K562 (cell line): ENCODE results near the gene PRKAR1B. TPM values are rescaled to one million over a fixed set of nuclear protein-coding genes. Genes with fewer than 3 reads are reported as not detected.

Source experiments
- BCL6 ChIP-seq: fragments of 250-450 bp; sonication (Bioruptor Pico); IDR thresholded peaks from 2 replicates; pipeline ENCODE4 v1.4.0; 2020
- CCNT2 ChIP-seq: IDR thresholded peaks from 2 replicates; pipeline ENCODE4 v1.6.1; 2011; ENCODE audit warnings: borderline replicate concordance, low read depth, mild to moderate bottlenecking, moderate library complexity, mixed read lengths, low read length; ENCODE audit not compliant: insufficient read length; ENCODE audit errors: extremely low read depth
- HDAC1 ChIP-seq, 2 experiments: fragments of 450-650 bp; IDR thresholded peaks; 2 replicates each; pipeline ENCODE4 v1.6.1; 2016 to 2017; ENCODE audit warnings: inconsistent platforms in 1 of 2, mild to moderate bottlenecking in 1 of 2, moderate library complexity in 1 of 2
- MEF2A ChIP-seq: IDR thresholded peaks from 2 replicates; pipeline ENCODE4 v1.6.1; 2011; ENCODE audit warnings: low read depth, mild to moderate bottlenecking, low read length, moderate library complexity; ENCODE audit not compliant: control insufficient read depth
- POLR3A ChIP-seq: IDR thresholded peaks from 2 replicates; pipeline ENCODE4 v1.6.1; 2011; ENCODE audit warnings: borderline replicate concordance, mild to moderate bottlenecking, moderate library complexity; ENCODE audit not compliant: insufficient read length, insufficient read depth; ENCODE audit errors: extremely low read depth
- RCOR1 ChIP-seq, 2 experiments: IDR thresholded peaks; 2 replicates each; pipeline ENCODE4 v1.6.1; 2012; ENCODE audit warnings: low read depth in 2 of 2, low read length in 2 of 2, borderline replicate concordance in 1 of 2, improper control_type of control experiment in 1 of 2
- SMAD1 ChIP-seq: fragments of 150-350 bp; IDR thresholded peaks from 2 replicates; pipeline ENCODE4 v1.6.1; 2014; ENCODE audit warnings: low read length, low read depth; ENCODE audit not compliant: partially characterized antibody
- ZC3H11A ChIP-seq: IDR thresholded peaks from 2 replicates; pipeline ENCODE4 v1.6.1; 2012; ENCODE audit warnings: low read depth, low read length, improper control_type of control experiment
- ZFP30 ChIP-seq: fragments of 250-450 bp; sonication (Bioruptor Pico); IDR thresholded peaks from 2 replicates; pipeline ENCODE4 v1.8.0; 2022; ENCODE audit warnings: moderate library complexity, mild to moderate bottlenecking, inconsistent platforms, borderline replicate concordance
- ZKSCAN1 ChIP-seq: fragments of 150-350 bp; IDR thresholded peaks from 2 replicates; pipeline ENCODE4 v1.6.1; 2016; ENCODE audit warnings: low read depth, low read length
- ZNF316 ChIP-seq: fragments of 450-650 bp; IDR thresholded peaks from 2 replicates; pipeline ENCODE4 v1.6.1; 2016
- polyA plus RNA-seq, 8 experiments: library from polyadenylated mRNA; depleted of rRNA in 4 of 8; stranded (reverse) in 5 of 8; unstranded in 3 of 8; fragments of >200 nt; fragmentation: Nextera tagmentation in 2 of 8; fragmentation: Illumina TruSeq in 1 of 8; extraction: Ambion mirVana in 2 of 8; extraction: Trizol in 1 of 8; gene quantifications; 2 replicates each; pipeline versions ENCODE4 v1.2.1 to v1.2.3, GENCODE V29; 2011 to 2014; ENCODE audit warnings: inconsistent platforms in 1 of 8, missing spikeins in 1 of 8
- total RNA-seq, 7 experiments: library from RNA; depleted of rRNA in 6 of 7; stranded (reverse); fragments of >200 nt in 6 of 7; fragmentation: Illumina TruSeq in 2 of 7; extraction: Trizol in 2 of 7; gene quantifications; 2 replicates each; pipeline versions ENCODE4 v1.2.1 to v1.2.3, GENCODE V29; 2011 to 2021; ENCODE audit warnings: low replicate concordance in 1 of 7
- TF ChIP-seq, protein P1 (sequence below): fragments of 450-650 bp; IDR thresholded peaks from one replicate; pipeline ENCODE4 v1.6.1; 2018; ENCODE audit warnings: mild to moderate bottlenecking, moderate library complexity; ENCODE audit not compliant: partially characterized antibody
- TF ChIP-seq, protein P2 (sequence below): fragments of 450-650 bp; IDR thresholded peaks from 2 replicates; pipeline ENCODE4 v1.6.1; 2016; ENCODE audit warnings: antibody characterized with exemption
- TF ChIP-seq, protein P3 (sequence below): fragments of 250-450 bp; sonication (Bioruptor Pico); IDR thresholded peaks from 2 replicates; pipeline ENCODE4 v1.4.0; 2020
- TF ChIP-seq, protein P4 (sequence below), 2 experiments: fragments of 200-800 bp in 1 of 2; sonication (Bioruptor generic) in 1 of 2; sonication (generic) in 1 of 2; formaldehyde crosslinking in 1 of 2; IDR thresholded peaks in 1 of 2; conservative IDR thresholded peaks in 1 of 2; 2 replicates each; pipeline versions ENCODE4 v1.5.0 to v1.6.1; 2016 to 2020; ENCODE audit warnings: missing compliant biosample characterization in 1 of 2, missing genetic modification characterization in 1 of 2, missing genetic modification reagents in 1 of 2

PRKAR1B gene
- total and polyA plus RNA-seq, 9 of the 15 experiments (the other 6 are each of a cell fraction or from before 2014, with no cell fraction given), result 0.99 to 30.5 (median 12.7) TPM

DNA sequence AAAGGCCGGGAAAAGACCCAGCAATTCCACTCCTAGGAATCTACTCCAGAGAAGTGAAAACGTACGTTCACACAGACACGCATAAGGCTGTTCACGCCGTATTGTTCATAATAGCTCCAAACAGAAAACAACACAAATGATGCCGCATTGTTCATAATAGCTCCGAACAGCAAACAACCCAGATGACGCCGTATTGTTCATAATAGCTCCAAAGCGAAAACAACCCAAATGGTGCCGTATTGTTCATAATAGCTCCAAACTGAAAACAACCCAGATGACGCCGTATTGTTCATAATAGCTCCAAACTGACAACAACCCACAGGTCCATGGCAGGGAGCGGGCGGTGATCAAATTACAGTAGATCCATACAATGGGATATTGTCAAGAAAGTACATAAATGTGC, 85.8 kb downstream of the PRKAR1B start (continued):
- TF ChIP-seq, protein P1, sequence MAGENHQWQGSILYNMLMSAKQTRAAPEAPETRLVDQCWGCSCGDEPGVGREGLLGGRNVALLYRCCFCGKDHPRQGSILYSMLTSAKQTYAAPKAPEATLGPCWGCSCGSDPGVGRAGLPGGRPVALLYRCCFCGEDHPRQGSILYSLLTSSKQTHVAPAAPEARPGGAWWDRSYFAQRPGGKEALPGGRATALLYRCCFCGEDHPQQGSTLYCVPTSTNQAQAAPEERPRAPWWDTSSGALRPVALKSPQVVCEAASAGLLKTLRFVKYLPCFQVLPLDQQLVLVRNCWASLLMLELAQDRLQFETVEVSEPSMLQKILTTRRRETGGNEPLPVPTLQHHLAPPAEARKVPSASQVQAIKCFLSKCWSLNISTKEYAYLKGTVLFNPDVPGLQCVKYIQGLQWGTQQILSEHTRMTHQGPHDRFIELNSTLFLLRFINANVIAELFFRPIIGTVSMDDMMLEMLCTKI, result no peak
- TF ChIP-seq ZC3H11A (no peak), RCOR1 (IDR thresholded peaks at IDR 0.05; ENCODE audit: borderline replicate concordance in 1 of 2, low read depth in 2 of 2, low read length in 2 of 2) (0 out of 4 replicates have a peak, but pooled peaks of 1 of the 2 experiments have one; percentile 6), ZNF316 (no peak), MEF2A (no peak), CCNT2 (no peak), HDAC1 (IDR thresholded peaks at IDR 0.05) (no peak), ZFP30 (CRISPR knock-in tag) (no peak), BCL6 (CRISPR knock-in tag) (no peak), POLR3A (no peak), ZKSCAN1 (no peak), SMAD1 (no peak)
- TF ChIP-seq, protein P2, sequence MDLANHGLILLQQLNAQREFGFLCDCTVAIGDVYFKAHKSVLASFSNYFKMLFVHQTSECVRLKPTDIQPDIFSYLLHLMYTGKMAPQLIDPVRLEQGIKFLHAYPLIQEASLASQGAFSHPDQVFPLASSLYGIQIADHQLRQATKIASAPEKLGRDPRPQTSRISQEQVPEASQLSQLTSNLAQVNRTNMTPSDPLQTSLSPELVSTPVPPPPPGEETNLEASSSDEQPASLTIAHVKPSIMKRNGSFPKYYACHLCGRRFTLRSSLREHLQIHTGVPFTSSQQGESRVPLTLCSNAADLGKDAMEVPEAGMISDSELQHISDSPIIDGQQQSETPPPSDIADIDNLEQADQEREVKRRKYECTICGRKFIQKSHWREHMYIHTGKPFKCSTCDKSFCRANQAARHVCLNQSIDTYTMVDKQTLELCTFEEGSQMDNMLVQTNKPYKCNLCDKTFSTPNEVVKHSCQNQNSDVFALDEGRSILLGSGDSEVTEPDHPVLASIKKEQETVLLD, result no peak
- TF ChIP-seq, protein P3, sequence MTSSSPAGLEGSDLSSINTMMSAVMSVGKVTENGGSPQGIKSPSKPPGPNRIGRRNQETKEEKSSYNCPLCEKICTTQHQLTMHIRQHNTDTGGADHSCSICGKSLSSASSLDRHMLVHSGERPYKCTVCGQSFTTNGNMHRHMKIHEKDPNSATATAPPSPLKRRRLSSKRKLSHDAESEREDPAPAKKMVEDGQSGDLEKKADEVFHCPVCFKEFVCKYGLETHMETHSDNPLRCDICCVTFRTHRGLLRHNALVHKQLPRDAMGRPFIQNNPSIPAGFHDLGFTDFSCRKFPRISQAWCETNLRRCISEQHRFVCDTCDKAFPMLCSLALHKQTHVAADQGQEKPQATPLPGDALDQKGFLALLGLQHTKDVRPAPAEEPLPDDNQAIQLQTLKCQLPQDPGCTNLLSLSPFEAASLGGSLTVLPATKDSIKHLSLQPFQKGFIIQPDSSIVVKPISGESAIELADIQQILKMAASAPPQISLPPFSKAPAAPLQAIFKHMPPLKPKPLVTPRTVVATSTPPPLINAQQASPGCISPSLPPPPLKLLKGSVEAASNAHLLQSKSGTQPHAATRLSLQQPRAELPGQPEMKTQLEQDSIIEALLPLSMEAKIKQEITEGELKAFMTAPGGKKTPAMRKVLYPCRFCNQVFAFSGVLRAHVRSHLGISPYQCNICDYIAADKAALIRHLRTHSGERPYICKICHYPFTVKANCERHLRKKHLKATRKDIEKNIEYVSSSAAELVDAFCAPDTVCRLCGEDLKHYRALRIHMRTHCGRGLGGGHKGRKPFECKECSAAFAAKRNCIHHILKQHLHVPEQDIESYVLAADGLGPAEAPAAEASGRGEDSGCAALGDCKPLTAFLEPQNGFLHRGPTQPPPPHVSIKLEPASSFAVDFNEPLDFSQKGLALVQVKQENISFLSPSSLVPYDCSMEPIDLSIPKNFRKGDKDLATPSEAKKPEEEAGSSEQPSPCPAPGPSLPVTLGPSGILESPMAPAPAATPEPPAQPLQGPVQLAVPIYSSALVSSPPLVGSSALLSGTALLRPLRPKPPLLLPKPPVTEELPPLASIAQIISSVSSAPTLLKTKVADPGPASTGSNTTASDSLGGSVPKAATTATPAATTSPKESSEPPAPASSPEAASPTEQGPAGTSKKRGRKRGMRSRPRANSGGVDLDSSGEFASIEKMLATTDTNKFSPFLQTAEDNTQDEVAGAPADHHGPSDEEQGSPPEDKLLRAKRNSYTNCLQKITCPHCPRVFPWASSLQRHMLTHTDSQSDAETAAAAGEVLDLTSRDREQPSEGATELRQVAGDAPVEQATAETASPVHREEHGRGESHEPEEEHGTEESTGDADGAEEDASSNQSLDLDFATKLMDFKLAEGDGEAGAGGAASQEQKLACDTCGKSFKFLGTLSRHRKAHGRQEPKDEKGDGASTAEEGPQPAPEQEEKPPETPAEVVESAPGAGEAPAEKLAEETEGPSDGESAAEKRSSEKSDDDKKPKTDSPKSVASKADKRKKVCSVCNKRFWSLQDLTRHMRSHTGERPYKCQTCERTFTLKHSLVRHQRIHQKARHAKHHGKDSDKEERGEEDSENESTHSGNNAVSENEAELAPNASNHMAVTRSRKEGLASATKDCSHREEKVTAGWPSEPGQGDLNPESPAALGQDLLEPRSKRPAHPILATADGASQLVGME (CRISPR knock-in tag), result no peak
- TF ChIP-seq, protein P4, sequence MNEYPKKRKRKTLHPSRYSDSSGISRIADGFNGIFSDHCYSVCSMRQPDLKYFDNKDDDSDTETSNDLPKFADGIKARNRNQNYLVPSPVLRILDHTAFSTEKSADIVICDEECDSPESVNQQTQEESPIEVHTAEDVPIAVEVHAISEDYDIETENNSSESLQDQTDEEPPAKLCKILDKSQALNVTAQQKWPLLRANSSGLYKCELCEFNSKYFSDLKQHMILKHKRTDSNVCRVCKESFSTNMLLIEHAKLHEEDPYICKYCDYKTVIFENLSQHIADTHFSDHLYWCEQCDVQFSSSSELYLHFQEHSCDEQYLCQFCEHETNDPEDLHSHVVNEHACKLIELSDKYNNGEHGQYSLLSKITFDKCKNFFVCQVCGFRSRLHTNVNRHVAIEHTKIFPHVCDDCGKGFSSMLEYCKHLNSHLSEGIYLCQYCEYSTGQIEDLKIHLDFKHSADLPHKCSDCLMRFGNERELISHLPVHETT (CRISPR knock-in tag; conservative IDR thresholded peaks at IDR 0.05 in 1 of 2, IDR thresholded peaks at IDR 0.05 in 1 of 2), result no peak
